ENCODE results near the gene GRK5. TPM values are rescaled to one million over a fixed set of nuclear protein-coding genes. Genes with fewer than 3 reads are reported as not detected.

The GRK5 gene
- total and polyA plus RNA-seq, 7 donors = 7.9 to 32.4 (median 19.8) TPM

GRCh38 chr10:119374236-119374635 is 166.9 kb downstream of the GRK5 start:
- peaks cover 0 to 39% (median 37%) of the 10 kb centered on the region in 4 donors for H3K4me1 ChIP-seq
- H3K4me3 ChIP-seq = no peak overlapping the region
- 88 to 94% methylated on average over 4 of the region's 4 CpGs for WGBS, 2 donors
- peak overlapping the region in 1 of 4 donors; percentile 51 for H3K27ac ChIP-seq
- no peaks in the 10 kb centered on the region for H3K27me3 ChIP-seq
- no peaks in the 10 kb centered on the region for H3K36me3 ChIP-seq
- DNase-seq = no peak
- intact Hi-C loops (cut with DNase I) = no loop called here
- TF ChIP-seq POLR2A (IDR thresholded peaks at IDR 0.05) = no peak
- TF ChIP-seq EP300 (IDR thresholded peaks at IDR 0.05) = no peak
- no peak for TF ChIP-seq CTCF (IDR thresholded peaks at IDR 0.05)
- no peak for TF ChIP-seq POLR2AphosphoS5 (IDR thresholded peaks at IDR 0.05)
- H3K9me3 ChIP-seq = no peaks in the 10 kb centered on the region

DNA sequence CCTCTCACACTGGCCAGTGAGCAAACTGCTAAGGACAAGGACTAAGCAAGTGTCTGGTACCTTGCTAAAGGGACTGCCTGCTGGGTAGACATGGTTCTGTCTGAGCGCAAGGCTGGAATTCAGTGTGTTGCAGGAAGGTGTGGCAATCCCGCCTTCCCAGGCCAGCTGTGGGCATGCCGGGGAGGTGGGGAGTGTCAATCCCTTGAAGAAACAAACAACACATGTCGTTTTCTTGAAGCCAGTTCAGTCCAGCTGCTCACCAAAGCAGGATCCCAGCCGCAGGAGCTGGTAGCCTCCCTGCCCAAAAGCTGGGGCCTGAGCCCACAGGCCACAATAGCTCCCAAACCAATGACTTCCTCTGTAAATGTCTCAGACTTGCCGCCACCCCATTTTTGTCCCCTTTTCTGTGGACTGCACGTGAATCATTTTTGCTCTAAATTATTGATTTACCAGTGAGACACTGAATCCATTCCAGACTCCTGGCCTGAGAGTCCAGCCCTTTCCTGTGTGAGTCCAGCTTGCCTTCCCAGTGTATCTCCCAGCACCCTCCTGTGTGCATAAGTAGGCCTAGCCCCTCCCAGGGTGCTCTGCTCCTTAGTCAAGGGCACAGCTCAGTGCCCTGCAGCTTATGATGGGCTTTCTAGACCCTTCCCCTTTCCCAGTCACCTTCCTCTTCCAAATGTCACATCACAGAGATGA is 168.4 kb downstream of the GRK5 start:
- Histone ChIP-seq H3K4me3 (no peak overlapping the region), H3K36me3 (peaks cover 0 to 4% (median 0%) of the 10 kb centered on the region in 4 donors), H3K27ac (peak overlapping the region in 2 of 4 donors; percentile 13 to 51), H3K9me3 (no peaks in the 10 kb centered on the region), H3K27me3 (no peaks in the 10 kb centered on the region), H3K4me1 (peaks cover 0 to 31% (median 28%) of the 10 kb centered on the region in 4 donors)
- 28 to 68% methylated on average over 7 of the region's 7 CpGs for WGBS, 2 donors
- TF ChIP-seq POLR2AphosphoS5 (IDR thresholded peaks at IDR 0.05) (no peak), POLR2A (IDR thresholded peaks at IDR 0.05) (no peak), CTCF (IDR thresholded peaks at IDR 0.05) (no peak), EP300 (IDR thresholded peaks at IDR 0.05) (no peak)
- intact Hi-C loops (cut with DNase I) = no loop called here
- DNase-seq = no peak

DNA sequence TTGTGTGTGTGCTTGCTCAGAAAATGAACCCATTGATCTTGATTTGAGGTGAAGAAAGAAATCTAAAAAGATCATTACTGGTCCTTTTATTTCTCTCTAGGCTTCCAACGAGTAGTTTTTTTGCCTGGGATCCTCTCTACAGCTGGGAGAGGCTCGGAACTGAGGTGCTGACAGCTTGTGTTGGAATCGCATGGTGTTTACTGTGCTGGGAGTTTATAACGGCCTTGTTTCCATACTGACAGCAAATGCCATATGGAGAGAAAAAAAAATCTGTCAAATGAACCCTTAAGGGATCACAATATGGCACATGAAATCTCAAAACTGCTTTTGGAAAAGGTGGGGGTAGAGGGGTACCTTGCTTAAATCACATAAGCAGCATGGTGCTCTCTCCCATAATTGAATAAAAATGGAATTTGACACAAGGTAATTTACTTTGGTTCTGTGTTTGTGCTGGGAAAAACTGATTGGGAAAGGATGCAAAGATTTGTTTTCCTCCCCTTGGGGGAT is 170.1 kb downstream of the GRK5 start:
- no peaks in the 10 kb centered on the region for H3K27me3 ChIP-seq
- TF ChIP-seq CTCF (IDR thresholded peaks at IDR 0.05) (no peak), POLR2AphosphoS5 (IDR thresholded peaks at IDR 0.05) (no peak), EP300 (IDR thresholded peaks at IDR 0.05) (no peak), POLR2A (IDR thresholded peaks at IDR 0.05) (no peak)
- H3K4me1 ChIP-seq = peaks cover 0 to 22% (median 19%) of the 10 kb centered on the region in 4 donors
- no peak overlapping the region for H3K4me3 ChIP-seq
- intact Hi-C loops (cut with DNase I) = no loop called here
- no peaks in the 10 kb centered on the region for H3K9me3 ChIP-seq
- peak overlapping the region in 1 of 4 donors; percentile 53 for H3K27ac ChIP-seq
- 62 to 72% methylated on average over 4 of the region's 4 CpGs for WGBS, 2 donors
- DNase-seq = no peak
- peaks cover 0 to 5% (median 2%) of the 10 kb centered on the region in 4 donors for H3K36me3 ChIP-seq

- intact Hi-C loops (cut with DNase I) = no loop called here
- TF ChIP-seq CTCF (IDR thresholded peaks at IDR 0.05) = no peak
- no peak for TF ChIP-seq EP300 (IDR thresholded peaks at IDR 0.05)
- TF ChIP-seq POLR2AphosphoS5 (IDR thresholded peaks at IDR 0.05) = no peak
- no peak for TF ChIP-seq POLR2A (IDR thresholded peaks at IDR 0.05)
- Histone ChIP-seq H3K4me1 (peaks cover 0 to 22% (median 19%) of the 10 kb centered on the region in 4 donors), H3K9me3 (no peaks in the 10 kb centered on the region), H3K4me3 (no peak overlapping the region), H3K27me3 (no peaks in the 10 kb centered on the region), H3K27ac (peak overlapping the region in 3 of 4 donors; percentile 34 to 53 (median 47)), H3K36me3 (peaks cover 0 to 5% (median 2%) of the 10 kb centered on the region in 4 donors)
- WGBS, 2 donors = 89 to 90% methylated on average over 28 to 29 of the region's 29 CpGs
- DNase-seq = no peak
Measured at GRCh38 chr10:119377958-119378736, 170.8 kb downstream of the GRK5 start.

Measured in sigmoid colon (tissue), 7 donors.